SKM-1 (cell line): ENCODE measurements around the gene PHRF1.

Experiments
- DNase-seq: peaks from one replicate; lab custom pipeline; 2025; ENCODE audit not compliant: unreplicated experiment; lab: John Stamatoyannopoulos, UW

PHRF1 gene

DNA sequence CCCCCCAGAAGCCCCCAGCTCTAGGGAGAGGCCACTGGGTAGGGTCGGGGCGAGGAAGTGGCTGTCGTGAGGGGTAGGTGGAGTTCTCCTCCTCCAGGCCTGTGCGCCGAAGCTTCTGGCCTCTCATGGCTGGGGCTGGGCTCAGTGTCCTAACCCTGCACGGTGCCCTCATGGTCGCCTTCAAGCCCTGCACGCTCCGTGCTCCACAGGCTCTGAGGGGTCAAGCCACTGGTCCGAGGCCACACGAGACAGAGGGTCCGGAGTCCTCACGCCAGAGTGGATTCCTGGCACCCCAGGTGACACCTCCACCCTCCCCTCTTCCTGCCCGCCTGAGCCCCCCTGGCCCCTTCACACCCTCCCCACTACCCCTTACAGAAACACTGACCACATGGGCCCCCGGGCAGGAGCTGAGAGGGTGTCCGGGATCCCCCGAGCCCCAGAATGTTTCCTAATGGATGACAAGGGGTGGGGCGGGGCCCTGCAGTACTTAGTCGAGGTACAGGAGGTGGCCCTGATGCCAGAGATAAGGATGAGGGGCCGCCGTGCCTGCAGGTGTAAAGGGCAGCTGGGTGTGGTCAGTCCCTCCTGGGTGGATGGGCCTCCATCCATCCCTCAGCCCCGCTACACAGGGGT, 49.5 kb downstream of the PHRF1 start:
- no peak for DNase-seq

DNA sequence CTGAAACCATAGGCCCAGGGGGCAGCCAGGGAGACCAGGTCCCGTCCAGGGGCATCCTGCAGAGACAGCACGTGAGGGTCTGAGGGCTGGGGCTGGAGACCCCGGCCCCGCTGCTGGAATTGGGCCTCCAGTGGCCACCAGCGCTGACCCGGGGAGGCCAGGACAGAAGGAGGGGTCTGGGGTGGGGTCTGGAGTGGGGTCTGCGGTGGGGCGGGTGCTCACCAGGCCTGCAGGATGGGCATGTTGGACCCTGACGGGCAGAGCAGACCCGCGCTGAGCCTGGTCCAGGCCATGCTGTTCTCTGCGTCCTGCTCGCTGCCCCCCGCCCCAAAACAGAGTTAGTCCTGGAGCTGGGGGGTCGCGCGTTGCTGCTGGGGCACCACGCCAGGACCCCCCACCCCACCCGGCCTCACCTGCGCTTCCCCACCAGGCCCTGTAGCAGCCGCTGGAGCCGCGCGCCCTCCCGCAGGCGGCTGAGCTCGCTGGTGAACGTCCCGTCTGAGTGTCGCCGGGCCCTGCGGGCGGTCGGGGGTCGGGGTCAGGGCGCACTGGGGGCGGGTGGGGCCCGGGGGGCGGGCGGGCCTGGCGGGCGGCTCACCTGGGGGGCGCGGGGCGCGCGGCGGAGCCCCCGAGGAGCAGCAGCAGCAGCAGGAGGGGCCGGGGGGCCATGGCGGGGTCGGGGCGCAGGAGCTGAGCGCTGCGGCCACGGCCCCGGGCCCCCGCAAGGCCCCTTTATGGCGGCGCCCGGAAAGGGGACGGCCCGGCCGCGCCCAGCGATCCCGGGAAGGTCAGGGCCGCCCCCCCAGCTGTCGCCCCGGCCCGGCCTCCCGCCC, 50.4 kb downstream of the PHRF1 start, which contains the start of gene SCT:
TSS of gene SCT (minus strand) at position 707 of the 833 bp plus-strand sequence. CDS start at position 669, 38 bp downstream.
- no peak for DNase-seq

DNA sequence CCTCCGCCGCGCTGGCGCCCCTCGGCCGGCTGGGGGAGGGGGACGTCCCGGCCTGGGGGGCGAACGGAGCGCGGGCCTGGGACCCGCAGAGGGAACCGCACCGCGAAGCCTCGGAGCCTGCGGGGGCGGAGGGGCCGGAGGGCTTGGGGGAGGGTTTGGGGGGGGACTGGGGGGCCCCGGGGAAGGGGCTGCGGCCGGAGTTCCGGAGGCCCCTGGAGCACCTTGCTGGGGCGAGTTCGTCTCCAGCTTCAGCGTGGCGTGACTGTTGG, 51.0 kb downstream of the PHRF1 start:
- DNase-seq = no peak

DNA sequence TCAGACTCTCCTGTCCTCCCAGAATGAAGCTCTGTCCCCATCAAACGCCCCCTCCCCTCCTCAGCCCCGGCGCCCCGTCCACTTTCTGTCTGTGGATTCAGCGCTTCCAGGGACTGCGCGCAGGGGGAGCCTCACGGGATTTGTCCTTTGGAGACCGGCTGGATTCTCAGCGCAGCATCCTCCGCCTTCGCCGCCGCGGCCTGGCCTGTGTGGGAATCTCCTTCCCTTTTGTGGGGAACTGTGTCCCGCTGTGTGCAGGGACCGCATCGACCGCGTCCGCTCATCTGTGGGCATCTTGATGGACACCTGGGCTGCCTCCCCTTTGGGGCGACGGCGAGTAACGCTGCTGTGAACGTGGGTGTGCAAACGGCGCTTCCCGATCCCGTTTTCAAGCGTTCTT, 51.8 kb downstream of the PHRF1 start:
- DNase-seq = no peak

DNA sequence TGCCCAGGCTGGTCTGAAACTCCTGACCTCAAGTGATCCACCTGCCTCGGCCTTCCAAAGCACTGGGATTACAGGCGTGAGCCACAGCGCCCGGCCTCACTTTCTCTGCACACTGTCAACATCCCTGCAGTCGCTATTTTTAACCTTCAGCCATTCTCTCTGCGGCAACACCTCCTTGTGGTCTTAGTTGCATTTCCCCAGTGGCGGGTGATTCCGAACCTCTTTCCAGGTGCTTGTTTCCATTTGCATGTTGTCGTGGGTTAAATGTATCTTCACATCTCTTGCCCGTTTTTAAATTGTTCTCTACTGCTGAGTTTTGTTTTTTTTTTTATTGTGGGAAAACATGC, 52.9 kb downstream of the PHRF1 start:
- DNase-seq = no peak

DNA sequence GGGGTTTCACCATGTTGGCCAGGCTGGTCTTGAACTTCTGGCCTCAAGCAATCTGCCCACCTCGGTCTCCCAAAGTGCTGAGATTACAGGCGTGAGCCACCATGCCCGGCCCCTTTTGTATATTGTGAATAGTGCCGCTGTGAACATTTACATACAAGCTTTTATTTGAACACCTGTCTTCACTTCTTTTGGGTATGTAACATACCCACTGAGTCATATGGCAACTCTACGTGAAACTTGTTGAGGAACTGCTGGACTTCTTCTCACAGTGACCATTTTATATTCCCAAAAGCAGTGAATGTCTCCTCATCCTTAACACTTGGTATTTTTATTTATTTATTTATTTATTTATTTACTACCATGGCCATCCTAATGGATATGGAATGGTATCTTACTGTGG, 54.6 kb downstream of the PHRF1 start:
- DNase-seq = no peak

DNA sequence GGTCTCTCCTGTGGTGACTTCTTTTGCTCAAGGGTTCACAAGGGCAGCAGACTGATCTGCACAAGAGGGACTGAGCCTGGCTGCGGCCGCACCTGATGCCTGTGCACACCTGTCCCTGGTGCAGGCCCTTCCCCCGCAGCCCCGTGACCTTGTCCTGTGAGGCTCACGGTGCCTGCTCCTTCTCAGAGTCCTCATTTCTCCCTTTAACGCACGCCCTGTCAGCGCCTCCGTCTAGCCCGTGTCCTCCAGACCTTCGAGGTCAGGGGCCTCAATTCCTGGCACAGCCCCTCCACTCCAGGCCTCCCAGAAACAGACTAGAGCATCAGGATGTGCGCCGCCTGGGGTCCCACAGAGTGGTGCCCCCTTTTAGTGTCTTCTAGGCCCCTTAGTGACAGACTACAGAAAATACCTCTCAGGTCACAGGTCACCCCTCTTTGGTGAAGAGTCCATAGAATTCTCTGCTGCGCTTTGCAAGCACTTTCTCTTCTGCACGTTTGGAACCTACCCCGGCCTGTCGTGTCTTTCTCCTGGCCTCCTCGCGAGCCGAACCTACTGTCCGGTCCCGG, 59.8 kb downstream of the PHRF1 start:
- no peak for DNase-seq

DNA sequence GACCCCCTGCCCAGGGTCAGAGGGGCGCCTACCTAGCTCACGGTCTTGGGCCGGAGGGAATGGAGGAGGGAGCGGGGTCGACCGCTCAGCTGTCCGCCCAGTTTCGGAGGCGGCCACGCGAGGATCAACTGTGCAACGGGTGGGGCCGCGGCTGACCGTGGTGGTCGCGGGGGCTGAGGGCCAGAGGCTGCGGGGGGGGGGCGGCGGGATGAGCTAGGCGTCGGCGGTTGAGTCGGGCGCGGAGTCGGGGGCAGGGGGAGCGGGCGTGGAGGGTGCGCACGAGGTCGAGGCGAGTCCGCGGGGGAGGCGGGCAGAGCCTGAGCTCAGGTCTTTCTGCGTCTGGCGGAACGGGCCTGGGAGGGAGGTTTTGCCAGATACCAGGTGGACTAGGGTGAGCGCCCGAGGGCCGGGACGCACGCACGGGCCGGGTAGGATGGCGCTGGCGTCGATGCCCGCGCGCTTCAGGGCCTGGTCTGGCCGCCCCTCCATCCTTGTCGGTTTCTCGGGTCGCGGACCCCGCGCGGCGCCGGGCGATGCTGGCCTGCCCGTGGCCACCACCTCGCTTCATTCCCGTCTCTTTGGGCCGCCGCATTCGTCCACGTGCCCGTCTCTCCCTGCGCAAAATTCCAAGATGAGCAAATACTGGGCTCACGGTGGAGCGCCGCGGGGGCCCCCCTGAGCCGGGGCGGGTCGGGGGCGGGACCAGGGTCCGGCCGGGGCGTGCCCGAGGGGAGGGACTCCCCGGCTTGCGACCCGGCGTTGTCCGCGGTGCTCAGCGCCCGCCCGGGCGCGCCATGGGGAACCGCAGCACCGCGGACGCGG, 60.5 kb downstream of the PHRF1 start, which contains the start of gene DRD4:
TSS of gene DRD4 (plus strand) at position 759 of the 822 bp plus-strand sequence. CDS start at position 795, 36 bp downstream.
- no peak for DNase-seq

DNA sequence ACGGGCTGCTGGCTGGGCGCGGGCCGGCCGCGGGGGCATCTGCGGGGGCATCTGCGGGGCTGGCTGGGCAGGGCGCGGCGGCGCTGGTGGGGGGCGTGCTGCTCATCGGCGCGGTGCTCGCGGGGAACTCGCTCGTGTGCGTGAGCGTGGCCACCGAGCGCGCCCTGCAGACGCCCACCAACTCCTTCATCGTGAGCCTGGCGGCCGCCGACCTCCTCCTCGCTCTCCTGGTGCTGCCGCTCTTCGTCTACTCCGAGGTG, 61.0 kb downstream of the PHRF1 start:
- DNase-seq = no peak

DNA sequence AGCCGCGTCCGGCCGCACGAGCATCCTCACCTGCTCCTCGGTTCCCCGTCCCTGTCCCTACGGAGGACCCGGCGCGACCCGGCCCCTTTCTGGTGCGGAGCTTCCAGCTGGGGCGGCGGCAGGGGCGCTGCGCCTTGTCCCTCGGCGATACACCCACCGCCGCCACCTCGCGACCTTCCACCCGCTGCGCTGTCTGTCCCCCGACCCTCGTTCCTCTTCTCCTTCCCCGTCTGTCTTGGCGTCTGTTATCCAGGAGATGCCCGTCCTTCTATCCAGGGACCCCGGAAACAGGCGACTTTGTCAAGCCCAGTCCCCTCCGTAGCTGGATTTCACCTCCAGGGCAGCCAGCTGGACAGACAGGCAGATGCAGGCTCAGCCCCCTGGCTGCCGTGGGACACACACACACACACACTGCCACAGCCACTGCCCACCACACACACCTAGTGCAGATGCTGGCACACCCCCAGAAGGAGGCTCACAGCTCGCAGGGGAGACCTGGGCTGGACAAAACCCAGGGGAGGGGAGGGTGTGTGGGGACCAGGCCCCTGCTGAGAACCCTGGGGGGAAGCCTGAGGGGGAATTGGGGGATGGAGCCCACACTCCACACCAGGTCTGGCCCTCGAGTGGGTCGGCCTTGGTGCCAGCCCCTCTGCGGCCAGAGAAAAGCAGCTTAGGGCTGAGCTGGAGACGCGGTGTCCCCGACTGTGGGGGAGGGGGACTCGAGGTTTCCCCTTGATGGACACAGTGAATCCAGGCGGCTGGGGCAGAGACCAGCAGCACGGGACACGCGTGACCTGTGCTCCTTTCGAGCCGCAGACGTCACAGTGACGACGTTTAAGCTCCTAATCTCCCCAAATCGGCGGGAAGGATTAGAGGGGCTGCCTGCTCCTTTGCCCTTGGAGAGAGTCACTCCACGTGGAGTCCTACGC, 61.6 kb downstream of the PHRF1 start:
- DNase-seq = no peak

DNA sequence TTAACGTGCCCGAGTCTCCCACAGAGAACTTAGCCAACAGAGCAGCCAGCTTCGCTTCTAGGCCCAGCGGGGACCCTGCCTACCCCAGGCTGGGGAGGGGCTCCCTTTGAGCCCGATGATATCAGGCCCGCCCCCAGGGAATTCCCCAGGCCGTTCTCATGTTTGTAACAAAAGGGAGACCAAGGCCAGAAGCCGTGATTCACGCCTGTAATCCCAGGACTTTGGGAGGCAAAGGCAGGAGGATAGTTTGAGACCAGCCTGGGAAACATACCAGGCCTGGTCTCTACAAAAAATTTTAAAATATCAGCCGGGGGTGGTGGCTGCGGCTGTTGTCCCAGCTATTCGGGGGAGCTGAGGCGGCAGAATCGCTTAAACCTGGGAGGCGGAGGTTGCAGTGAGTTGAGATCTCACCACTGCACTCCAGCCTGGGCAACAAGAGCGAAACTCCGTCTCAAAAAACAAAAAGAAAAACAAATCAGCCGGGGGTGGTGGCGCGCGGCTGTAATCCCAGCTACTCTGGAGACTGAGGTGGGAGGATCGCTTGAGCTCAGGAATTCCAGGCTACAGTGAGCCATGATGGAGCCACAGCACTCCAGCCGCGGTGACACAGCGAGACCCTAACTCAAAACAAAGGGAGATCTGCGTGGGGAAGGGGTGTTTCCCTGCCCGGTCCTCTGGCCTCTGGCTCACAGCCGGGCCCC, 62.5 kb downstream of the PHRF1 start:
- DNase-seq = no peak

DNA sequence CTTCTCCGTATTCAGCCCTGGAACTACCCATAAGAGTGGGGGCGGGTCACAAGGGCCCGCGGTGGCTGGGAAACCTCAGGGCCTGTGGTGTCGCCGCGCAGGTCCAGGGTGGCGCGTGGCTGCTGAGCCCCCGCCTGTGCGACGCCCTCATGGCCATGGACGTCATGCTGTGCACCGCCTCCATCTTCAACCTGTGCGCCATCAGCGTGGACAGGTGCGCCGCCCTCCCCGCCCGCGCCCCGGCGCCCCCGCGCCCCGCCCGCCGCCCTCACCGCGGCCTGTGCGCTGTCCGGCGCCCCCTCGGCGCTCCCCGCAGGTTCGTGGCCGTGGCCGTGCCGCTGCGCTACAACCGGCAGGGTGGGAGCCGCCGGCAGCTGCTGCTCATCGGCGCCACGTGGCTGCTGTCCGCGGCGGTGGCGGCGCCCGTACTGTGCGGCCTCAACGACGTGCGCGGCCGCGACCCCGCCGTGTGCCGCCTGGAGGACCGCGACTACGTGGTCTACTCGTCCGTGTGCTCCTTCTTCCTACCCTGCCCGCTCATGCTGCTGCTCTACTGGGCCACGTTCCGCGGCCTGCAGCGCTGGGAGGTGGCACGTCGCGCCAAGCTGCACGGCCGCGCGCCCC, 63.2 kb downstream of the PHRF1 start:
- no peak for DNase-seq

DNA sequence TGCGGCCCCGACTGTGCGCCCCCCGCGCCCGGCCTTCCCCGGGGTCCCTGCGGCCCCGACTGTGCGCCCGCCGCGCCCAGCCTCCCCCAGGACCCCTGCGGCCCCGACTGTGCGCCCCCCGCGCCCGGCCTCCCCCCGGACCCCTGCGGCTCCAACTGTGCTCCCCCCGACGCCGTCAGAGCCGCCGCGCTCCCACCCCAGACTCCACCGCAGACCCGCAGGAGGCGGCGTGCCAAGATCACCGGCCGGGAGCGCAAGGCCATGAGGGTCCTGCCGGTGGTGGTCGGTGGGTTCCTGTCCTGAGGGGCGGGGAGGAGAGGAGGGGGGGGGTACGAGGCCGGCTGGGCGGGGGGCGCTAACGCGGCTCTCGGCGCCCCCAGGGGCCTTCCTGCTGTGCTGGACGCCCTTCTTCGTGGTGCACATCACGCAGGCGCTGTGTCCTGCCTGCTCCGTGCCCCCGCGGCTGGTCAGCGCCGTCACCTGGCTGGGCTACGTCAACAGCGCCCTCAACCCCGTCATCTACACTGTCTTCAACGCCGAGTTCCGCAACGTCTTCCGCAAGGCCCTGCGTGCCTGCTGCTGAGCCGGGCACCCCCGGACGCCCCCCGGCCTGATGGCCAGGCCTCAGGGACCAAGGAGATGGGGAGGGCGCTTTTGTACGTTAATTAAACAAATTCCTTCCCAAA, 63.9 kb downstream of the PHRF1 start:
- DNase-seq = no peak

DNA sequence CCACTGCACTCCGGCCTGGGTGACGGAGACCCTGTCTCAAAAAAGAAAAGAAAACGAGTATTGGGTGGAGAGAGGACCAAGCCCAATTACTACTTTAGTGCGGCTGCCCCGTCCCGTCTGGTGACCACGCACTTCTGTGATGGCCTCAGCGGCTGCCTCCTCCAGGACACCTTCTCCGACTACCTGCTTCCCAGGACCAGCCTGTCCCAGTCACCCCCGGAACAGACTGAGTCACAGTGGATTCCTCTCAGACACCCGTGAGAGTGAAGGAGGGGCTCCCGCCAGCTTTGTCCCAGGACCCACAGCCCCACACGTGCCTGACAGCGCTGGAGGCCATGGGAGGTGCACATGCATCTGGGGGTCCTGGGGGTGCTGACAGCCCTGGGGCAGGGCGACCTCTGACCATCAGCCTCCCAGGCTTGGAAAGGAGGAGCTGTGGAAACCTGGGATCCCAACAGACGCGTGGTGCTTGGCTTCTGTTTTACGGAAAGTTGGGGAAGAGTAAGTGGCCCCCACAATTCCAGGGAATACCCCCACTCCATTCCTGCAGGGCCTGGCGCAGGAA, 65.6 kb downstream of the PHRF1 start:
- no peak for DNase-seq

DNA sequence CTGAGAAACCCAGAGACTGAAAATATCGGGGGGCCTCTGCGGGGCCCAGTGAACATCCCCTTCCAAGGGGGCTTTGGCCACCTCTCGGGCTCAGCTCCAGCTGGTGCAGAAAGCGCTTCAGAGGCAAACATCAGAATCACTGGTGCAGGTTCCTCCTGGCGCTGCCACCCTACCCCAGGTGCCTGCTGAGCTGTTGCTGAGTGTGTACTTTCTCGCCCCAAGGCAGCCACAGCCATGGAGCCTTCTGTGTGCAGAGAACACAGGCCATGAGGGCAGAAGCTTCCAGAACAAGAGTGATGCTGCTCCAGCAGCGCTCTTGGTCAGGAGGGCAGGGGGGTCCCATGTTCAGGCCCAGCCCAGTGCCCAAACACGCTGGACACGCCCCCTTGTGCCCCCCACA, 67.1 kb downstream of the PHRF1 start:
- DNase-seq = no peak

DNA sequence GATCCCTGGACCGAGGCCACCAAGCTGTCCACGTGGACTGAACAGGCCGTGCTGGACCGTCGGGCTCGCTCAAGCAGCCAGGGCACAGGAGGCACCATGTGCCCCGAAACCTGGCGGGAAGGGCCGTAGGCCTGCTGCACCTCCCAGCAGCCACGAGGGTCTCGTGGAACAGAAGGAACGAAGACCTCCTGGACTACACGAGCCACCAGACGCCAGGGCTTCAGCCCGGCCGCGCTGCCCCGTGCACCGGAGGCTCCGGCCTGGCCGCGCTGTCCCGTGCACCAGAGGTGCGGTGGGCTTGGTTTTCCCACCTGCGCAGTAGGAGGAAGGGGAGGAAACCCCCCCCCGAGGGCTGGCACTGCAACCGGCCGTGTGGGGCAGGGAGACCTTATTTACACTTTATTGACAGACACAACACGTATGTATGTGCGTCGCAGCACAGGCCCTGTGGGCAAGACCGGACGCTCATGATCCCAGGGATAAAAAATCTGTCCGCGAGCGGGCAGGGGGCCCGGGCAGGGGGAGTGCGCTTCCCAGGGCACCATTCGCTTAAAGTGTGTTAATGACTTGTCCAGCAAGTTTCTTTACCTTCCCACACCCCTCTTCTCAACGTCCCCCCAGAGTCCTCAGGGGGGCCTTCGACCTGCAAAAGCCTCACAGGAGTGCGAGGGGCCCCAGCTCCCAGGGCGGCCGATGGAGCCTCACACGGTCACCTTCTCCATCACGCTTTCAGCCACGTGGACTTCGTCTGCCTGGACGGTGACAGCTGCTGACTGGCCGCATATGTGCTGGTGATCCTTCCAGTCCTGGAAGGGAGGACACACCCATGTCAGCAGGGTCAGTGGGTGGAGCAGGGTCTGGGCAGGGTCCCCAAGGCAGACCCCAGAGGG, 67.8 kb downstream of the PHRF1 start:
- no peak for DNase-seq

DNA sequence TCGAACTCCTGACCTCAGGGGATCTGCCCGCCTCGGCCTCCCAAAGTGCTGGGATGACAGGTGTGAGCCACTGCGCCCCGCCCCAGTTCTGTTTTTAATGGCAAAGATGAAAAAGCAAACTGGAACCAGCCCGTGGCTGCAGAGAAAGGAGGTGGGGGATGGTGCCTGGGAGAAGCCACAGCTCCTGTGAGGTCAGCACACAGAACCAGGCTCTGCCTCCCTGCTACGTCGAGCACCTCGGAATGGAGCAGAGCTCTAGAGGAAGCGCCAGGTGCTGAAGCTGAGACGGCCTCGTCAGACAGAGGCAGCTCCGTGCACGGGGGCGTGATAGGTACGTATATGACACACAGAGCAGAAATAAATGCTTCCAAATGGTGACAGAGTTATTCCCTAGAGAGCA, 69.3 kb downstream of the PHRF1 start:
- no peak for DNase-seq

DNA sequence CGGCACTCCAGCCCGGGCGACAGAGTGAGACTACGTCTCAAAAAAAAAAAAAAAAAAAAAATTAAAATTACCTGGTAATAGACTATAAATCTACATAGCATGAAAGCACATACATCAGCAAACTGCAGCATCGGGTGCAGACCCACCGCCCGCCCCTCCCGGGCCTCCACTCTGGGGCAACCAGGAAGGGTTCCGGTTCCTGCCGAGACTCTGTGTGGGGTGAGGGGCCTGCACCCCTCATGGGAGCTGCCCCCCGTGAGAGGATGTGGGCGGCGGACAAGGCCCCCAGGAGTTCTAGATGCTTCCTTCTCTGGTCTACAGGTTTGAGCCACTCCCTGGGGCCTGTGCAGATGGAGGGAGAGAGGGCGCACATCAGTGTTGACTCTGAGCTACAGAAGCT, 69.9 kb downstream of the PHRF1 start:
- DNase-seq = no peak
